HK-2 (cell line): ENCODE results near the gene PSMA1.

Experiments used
- DNase-seq: peaks from one replicate; pipeline ENCODE4 v3.0.0-alpha.2; 2018; ENCODE audit not compliant: unreplicated experiment

PSMA1 gene

DNA sequence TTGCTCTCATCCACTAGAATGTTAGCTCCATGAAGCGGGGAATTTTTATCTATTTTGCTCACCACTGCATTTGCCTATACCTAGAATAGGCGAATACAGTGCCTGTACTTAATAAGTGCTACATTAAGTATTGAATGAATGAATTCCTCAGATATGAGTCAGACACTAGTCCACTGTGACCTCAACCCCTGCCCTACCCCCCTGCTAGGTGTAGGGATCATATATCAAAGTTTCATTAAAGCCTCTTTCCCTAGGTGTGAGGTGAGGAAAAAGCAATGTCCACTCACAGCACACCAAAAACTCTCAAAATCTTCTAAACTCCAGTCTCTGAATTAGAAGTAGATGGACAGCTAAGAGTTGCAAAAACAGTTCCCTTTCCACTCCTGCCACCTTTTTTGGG lies 9.8 kb upstream of the PSMA1 start:
- DNase-seq = peak; percentile 24

DNA sequence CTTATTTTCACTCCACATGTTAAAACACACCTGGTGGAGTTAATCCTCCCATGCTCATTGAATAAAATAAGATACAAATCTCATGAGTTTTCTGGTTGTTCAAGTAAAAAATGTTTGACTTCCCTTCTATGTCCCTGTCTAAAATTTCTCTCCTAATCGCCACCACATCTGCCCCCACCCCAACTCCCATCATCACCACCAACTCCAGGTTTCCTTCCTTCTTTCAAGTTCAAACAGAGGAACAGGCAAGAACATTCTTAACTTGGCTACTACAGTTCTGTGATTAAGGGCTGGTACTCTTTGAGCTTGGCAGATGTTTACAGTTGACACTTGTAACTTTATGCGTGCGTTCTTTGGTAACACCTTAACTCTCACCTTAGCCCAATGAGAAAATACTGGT lies 9.1 kb upstream of the PSMA1 start:
- DNase-seq = no peak

DNA sequence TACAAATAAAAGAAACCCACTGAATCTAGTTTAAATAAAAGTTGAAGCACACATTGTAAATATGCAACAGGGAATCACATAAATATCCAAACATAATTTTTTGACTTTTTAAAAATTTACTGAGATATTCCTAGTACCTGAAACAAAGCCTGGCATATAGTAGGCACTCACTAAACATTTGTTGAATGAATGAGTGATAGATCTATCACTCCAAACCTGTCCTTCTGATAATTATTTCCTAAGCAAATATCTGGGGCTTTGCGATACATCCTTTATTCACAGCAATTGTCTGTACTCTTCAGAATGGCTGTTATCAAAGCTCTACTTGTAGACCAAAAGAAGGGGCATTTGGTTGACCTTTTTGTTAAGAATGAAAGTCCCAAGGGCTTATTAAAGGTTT lies 2.6 kb upstream of the PSMA1 start:
- DNase-seq = no peak

DNA sequence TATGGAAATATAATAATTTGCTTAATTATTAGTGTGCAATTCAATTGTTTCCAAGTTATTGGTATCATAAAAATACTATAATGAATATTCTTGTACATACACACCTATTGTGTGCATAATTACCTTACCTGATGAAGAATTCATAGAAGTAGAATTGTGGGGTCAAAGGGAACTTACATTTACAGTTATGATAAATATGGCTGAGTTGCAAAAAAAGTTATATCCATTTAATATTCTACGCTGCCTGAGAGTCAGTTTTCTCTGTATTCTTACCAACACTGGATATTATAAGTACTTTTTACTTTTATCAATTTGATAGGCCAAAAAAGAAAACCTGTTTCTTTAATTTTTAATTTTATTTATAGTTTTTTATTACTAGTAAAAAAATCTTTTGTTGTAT lies 2.1 kb upstream of the PSMA1 start:
- no peak for DNase-seq

DNA sequence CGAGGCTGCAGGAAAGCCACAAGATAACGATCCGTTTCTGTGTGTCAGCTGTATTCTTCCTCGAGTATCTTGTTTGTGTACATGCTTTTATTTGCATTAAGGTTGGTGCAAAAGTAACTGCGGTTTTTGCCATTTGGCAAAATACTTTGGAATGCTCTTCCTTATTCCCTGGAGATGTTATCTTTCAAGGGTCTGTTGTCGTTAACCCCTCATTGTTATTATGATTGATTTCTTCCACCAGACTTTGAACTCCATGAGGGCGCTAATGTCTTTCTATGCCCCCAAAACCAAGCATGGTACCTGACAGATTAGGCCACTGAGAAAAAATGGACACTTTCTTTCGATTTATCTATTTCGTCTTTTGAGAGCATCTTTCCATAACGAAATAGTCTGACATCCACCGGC lies 563 bp upstream of the PSMA1 start:
- DNase-seq = no peak

DNA sequence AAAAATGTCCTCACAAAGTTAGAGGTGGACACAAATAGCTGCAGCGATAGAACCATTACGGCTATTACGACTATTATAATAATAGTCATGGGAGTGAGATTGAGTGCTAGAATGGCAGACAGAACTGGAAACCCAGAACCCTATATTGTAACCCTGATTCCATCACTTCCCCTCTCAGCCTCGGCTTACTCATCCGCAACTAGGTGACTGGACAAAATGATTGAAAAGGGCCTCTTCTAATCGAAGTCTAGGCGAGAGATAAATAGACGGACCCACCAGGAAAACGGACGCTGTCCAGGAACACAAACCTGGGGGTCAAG lies 629 bp downstream of the PSMA1 start:
- no peak for DNase-seq

DNA sequence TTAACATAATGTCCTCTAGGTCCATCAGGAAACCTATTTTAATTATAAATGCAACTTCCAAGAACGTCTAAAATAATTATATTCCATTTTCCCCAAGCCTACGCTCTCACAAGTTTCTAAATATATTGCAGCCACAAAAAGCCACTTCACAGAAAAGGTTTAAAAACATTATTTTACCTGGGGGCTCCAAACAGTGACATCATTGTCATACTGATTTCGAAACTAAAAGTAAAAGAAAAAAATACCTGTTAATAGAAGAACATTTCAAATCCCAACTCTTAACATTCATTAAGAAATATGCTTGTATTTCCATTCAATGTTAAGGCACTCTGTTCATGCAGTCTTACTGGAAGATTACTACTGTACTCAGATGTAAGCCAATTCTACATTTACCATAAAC lies 1.4 kb downstream of the PSMA1 start:
- DNase-seq = no peak

DNA sequence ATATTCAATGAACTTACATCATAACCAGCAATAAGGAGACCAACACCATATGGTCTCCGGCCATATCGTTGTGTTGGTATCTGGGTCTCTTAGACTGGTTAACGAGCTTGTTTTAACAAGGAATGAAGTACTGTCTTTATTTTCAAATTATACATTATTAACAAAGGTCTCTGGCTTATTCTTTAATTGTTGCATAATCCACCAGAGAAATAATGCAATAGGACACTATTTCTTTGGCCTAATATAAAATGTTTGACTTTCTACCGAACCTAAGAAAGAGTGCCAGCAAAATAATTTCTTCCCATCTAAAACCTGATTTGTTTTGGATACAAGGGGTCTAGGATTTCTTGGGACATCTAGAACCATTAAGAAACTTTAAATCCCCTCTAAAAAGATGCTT lies 6.4 kb downstream of the PSMA1 start:
- DNase-seq = no peak

DNA sequence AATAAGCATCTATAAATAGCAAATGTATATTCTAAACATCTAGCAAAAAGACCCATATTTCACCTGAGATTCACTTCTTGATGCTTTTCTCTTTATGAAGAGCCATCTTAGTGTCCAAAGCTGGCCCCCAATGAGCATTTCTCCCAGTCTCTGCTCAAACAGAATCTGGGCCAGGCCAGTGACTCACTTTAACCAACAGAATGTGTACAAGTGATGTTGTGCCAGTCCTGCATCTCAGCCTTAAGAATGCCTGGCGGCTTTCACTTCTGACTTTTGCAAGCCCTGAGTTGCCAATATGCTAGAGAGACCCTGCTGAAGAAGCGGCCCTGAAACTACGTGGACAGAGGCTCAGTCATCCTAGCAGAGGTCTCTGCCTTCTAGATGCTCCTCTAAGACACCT lies 13.7 kb downstream of the PSMA1 start:
- DNase-seq = no peak

DNA sequence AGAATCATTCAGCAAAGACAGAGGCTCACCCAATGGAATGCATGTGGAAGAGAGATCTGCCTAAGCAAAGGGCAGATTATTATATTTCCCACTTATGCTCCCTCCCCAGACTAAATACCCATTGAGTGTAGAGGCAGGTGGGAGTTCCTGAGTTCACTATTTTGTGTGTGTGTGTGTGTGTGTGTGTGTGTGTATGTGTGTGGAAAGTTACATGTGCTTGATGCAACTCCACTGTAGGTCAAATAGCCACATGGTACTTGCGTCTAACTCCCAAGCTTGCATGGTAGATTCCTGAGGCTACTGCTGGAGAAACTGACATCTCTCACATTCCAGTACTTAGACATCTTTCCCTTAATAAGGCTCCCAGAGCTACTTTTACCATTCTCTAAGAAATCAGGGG lies 17.2 kb downstream of the PSMA1 start:
- no peak for DNase-seq

DNA sequence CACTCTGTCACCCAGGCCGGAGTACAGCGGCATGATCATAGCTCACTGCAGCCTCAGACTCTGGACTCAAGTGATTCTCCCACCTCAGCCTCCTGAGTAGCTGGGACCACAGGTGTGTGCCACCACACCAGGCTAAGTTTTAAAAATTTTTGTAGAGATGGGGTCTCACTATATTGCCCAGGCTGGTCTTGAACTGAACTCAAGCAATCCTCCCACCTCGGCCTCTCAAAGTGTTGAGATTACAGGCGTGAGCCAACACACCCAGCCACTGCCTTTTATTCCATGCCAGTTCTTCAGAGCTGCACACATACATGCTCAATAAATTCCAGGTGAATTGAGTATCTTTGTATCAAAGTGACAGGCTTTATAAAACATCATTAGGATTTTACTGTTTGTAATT lies 18.1 kb downstream of the PSMA1 start:
- no peak for DNase-seq

DNA sequence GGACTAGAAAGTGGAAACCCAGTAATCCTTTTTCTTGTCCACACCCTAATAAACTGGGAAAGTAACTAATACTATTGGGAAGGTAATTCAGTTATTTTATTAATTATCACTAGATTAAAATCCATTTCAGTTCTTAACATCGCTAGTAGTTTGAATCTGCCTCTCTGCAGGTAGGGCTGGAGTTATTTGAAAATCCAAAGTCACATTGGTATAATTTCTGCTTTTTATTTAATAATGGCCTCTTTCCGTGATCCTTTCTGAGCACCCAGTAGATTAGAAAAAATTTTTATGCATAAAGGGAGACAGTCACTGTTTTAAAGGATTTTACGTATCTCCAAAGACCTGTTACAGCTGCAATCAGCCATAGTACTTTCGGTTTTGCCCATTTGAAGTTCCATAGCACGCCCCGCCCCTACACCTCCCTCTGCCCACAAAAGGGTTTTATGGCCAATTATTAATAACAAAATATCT lies 20.0 kb downstream of the PSMA1 start:
- peak; percentile 21 for DNase-seq

DNA sequence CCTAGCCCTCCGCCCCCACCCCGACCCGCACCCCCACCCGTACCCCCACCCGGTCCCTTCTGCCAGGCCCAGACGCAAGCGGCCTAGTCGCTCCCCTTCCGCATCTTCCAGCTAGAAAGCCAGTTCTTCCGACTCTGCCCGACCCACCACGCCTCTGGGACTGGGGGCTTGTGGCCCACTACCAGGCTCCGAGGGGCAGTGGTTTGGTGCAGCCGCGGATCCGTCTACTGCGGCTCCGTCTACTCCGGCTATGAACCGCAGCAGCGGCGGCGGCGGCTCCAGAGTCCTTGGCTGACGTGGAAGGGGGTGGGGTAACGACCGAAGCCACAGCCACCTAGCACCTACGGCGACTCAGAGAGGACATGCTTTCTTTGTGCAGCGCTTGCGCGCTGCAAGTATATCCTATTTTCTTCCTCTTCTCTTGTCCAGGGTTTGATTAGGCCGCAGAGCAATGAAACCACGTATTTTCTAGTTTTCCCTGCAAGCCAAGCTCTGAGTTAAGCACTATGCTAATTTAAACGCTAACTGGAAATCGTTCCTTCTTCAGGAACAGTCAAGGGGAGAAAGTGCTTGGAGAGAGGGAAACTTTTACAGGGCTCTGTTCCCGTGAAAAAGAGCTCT lies 20.5 kb downstream of the PSMA1 start, which contains the start of gene COPB1:
Gene COPB1 (minus strand): TSS at position 252 of the 621 bp plus-strand sequence. CDS start 883 bp downstream, outside the sequence.
- DNase-seq = peak; percentile 84

DNA sequence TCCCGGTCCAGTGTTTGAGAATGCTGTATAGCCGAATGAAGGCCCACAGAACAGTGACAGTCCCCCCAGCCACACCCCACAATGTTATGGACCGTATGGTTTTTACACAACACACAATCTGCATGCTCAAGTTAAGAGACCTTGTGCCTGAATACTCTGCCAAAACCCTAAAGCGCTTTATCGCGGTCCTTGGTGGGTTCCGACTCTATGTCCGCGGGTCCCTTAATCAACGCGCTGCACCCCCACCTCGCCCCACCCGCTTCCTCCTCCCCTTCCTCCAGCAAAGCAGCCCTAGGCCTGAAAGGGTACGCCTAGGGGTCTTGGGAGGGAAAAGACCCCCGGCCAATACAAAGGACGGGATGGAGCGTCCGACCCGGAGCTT lies 21.0 kb downstream of the PSMA1 start:
- DNase-seq = no peak

DNA sequence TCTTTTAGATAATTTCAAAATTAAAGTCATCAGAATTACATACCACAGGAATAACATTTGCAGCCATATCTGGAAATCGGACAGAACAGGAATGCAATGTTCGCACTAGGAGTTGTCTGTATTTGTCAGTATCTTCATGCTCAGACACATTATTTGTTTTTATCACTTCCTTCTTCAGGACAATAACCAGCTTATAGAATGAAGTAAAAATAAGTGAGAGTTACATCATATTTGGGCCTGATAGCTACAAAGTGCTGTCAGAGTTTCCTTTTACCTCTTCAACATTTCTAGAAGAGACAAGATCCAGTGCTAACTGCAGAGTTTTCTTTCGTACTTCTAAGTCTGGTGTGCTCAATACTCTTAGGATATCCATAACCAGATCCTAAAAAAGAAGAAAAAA lies 39.5 kb downstream of the PSMA1 start:
- no peak for DNase-seq

DNA sequence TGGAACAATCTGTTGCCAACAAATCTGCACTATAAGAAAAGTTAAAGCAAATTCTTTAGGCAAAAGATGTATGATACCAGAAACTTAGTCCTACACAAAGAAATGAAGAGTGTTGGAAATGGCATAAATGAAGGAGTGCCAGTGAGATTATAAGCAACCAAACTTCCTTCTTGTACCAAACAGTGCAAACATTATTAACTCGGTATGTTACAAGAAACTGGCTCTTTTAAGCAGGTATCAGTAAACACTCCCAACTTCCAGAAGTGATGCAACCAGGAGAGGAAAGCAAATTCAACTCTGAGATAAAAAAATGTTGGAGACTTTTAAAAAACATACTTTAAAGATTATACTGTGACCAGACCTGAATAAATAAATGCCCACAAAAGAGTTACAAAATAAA lies 49.1 kb downstream of the PSMA1 start:
- no peak for DNase-seq

DNA sequence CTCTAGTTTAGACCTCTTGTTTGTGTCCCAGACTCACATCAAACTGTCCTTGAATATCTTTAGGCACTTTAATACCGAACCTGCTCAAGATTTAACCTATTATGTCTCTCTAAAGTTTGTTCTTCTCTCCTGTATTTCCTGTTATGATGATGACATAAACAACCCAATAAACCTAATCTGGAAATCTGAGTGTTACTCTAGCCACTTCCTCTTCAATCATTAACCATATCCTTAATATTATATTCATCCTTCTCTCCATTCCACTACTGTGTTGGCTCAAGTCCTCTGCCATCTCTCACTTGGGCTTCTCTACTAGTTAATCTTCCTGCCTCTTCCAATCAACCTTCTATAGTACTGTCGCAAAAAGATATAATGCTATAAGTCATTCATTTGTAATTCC lies 56.6 kb downstream of the PSMA1 start:
- DNase-seq = no peak

DNA sequence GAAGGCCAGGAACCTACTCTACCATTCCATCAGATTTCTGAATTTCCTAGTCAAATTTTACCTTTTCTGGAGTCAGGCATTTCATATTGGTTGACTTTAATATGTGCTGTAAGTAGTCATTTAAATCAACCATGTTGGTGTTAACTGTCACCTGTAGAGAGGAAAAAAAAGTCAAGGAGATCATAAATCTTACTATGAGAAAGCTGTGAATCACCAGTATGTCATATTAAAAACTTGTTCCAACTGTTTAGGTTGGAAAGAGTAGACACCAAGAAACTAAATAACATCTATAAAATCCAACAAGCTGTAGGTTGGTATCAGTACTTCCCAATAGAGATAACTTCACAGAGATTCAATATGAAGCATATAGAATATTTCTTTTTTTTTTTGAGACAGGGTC lies 60.0 kb downstream of the PSMA1 start:
- DNase-seq = no peak

DNA sequence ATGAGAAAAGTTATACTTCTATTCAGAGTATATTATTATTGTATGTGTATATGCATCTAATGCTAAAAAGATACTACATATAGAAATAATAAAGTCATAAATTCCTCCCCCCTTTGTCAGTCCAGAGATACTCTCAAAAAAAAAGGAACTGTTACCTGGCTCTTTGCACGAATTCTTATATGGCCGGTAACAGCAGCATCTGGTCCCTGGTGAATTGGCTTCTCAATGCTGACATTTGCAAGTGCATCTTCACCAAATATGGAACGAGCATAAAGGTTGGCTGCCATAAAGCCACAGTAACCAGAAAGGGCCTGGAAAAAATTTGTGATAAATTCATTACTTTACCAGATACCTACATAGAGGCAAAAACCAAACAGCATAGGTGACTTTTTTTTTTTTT lies 61.8 kb downstream of the PSMA1 start:
- DNase-seq = no peak

DNA sequence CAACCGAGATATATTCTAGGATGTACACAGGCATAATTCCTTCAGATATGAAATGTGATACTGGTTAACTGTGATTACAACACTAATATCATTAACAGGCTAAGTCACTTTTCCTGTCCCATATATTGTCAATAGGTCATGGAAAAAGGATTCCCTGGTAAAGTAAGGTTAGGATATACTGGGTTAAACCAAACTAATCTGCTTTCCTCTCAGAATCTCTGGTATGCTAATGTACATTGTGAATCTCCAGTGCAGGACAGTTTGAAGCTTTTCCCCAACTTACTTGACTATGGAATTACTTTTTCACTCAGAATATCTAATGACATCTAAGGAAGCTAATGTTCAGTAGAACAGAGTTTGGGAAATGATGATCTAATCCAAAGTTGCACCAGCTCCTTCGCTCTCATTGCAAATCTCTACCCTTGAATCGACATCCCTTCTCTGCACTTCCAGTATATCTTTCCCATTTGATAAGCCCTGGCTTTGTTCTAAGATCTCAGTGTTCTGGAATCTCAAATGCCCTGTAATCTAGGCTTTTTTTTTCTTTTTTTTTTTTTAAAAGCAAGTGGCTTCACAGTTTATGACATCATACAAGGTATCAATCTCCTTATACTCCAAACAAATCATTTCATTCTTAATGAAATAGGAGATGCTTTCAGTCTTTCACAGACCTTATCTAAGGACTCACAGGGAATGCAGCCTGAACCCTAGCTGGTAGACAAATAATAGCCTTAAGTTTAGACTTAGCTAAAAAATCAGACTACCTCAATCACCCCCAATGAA lies 64.3 kb downstream of the PSMA1 start:
- no peak for DNase-seq
